CD4-positive, CD25-positive, alpha-beta regulatory T cell (primary cell): ENCODE data around the gene LGR6. TPM values are rescaled to one million over a fixed set of nuclear protein-coding genes. Genes with fewer than 3 reads are reported as not detected.
A peak's percentile ranks its signal among the peaks of the same experiment; 100 is the strongest.

Source experiments
- ATAC-seq, 2 donors: fragments of 150-1000 bp; cut with Tn5 transposase; one replicate each; pipeline ENCODE4 v1.10.0; 2021; ENCODE audit warnings: low read depth in 2 of 2, moderate number of reproducible peaks in 2 of 2, moderate library complexity in 1 of 2
- DNase-seq, 3 donors: peaks; one replicate each; pipeline versions ENCODE4 v3.0.0 to v3.0.0-alpha.2; 2012 to 2022; ENCODE audit warnings: mixed read lengths in 1 of 3
- H3K27ac ChIP-seq: one replicate; pipeline ENCODE4 v1.7.0; 2013; ENCODE audit warnings: mild to moderate bottlenecking, low read length; ENCODE audit not compliant: insufficient read depth, poor library complexity, severe bottlenecking
- H3K27me3 ChIP-seq: one replicate; pipeline ENCODE4 v1.7.0; 2013; ENCODE audit warnings: low read length; ENCODE audit not compliant: control insufficient read depth, insufficient read depth
- H3K36me3 ChIP-seq: one replicate; pipeline ENCODE4 v1.7.0; 2013; ENCODE audit warnings: mild to moderate bottlenecking, low read length, moderate library complexity; ENCODE audit not compliant: control insufficient read depth, insufficient read depth
- H3K4me1 ChIP-seq: 2 replicates; pipeline ENCODE4 v1.7.0; 2013; ENCODE audit warnings: mild to moderate bottlenecking, low read length; ENCODE audit not compliant: insufficient read depth, control insufficient read depth, poor library complexity, severe bottlenecking
- H3K4me3 ChIP-seq: one replicate; pipeline ENCODE4 v1.7.0; 2013; ENCODE audit warnings: low read depth, mild to moderate bottlenecking, low read length, moderate library complexity
- H3K9me3 ChIP-seq, 2 experiments: 1 replicate in 1 of 2; 2 replicates in 1 of 2; pipeline ENCODE4 v1.7.0; 2013; ENCODE audit warnings: low read length in 2 of 2, mild to moderate bottlenecking in 1 of 2, moderate library complexity in 1 of 2; ENCODE audit not compliant: control insufficient read depth in 2 of 2
- H3K27ac Mint-ChIP-seq, 3 donors: one replicate each; pipeline ENCODE4 v1.8.0; 2020 to 2022; ENCODE audit warnings: mild to moderate bottlenecking in 3 of 3, mixed read lengths in 3 of 3, moderate library complexity in 2 of 3
- H3K27me3 Mint-ChIP-seq: one replicate; pipeline ENCODE4 v1.8.0; 2022; ENCODE audit warnings: mild to moderate bottlenecking, mixed read lengths
- H3K36me3 Mint-ChIP-seq: one replicate; pipeline ENCODE4 v1.8.0; 2020; ENCODE audit warnings: mixed read lengths
- H3K4me1 Mint-ChIP-seq, 4 donors: one replicate each; pipeline ENCODE4 v1.8.0; 2020 to 2022; ENCODE audit warnings: mixed read lengths in 4 of 4, mild to moderate bottlenecking in 1 of 4
- H3K4me3 Mint-ChIP-seq, 4 donors: one replicate each; pipeline ENCODE4 v1.8.0; 2020 to 2022; ENCODE audit warnings: mild to moderate bottlenecking in 4 of 4, mixed read lengths in 4 of 4, moderate library complexity in 3 of 4
- H3K9me3 Mint-ChIP-seq, 7 donors: one replicate each; pipeline ENCODE4 v1.8.0; 2020 to 2022; ENCODE audit warnings: mixed read lengths in 7 of 7, mild to moderate bottlenecking in 3 of 7, moderate library complexity in 2 of 7
- polyA plus RNA-seq, 4 donors: library from polyadenylated mRNA; unstranded; fragments of 300-500 nt; fragmentation: Illumina TruSeq; gene quantifications; one replicate each; pipeline ENCODE4 v1.2.3, GENCODE V29; 2021
- total RNA-seq: library from RNA; stranded (reverse); gene quantifications from one replicate; pipeline ENCODE4 v1.2.3, GENCODE V29; 2022

LGR6 gene
- total and polyA plus RNA-seq, 5 donors from 2014 or later: 0.16 to 0.87 (median 0.30) TPM

DNA sequence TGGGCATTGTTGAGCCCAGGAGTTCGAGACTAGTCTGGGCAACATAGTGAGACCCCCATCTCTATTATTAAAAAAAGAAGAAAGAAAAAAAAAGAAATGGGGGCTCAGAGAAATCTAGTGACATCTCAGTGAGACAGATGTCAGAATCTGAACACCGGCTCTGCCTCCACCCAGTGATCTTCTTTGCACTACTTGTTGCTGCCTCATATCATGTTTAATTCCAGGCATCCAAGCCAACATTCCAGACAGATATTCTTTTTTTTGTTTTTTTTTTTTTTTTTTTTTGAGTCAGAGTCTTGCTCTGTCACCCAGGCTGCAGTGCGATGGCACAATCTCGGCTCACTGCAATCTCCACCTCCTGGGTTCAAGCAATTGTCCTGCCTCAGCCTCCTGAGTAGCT lies 44.0 kb upstream of the LGR6 start:
- H3K27me3 Mint-ChIP-seq: no peaks in the 10 kb centered on the region
- H3K4me3 Mint-ChIP-seq: no peak overlapping the region
- Histone ChIP-seq H3K27ac (no peak overlapping the region), H3K36me3 (peaks cover 64% of the 10 kb centered on the region), H3K27me3 (no peaks in the 10 kb centered on the region), H3K4me1 (peaks cover 9% of the 10 kb centered on the region), H3K9me3 (no peaks in the 10 kb centered on the region), H3K4me3 (no peak overlapping the region)
- peak overlapping the region in 2 of 3 donors; percentile 8 to 20 for H3K27ac Mint-ChIP-seq
- no peaks in the 10 kb centered on the region for H3K9me3 Mint-ChIP-seq
- no peak for DNase-seq
- ATAC-seq: no peak
- peaks cover 21% of the 10 kb centered on the region for H3K36me3 Mint-ChIP-seq
- peaks cover 6 to 18% (median 16%) of the 10 kb centered on the region in 4 donors for H3K4me1 Mint-ChIP-seq

DNA sequence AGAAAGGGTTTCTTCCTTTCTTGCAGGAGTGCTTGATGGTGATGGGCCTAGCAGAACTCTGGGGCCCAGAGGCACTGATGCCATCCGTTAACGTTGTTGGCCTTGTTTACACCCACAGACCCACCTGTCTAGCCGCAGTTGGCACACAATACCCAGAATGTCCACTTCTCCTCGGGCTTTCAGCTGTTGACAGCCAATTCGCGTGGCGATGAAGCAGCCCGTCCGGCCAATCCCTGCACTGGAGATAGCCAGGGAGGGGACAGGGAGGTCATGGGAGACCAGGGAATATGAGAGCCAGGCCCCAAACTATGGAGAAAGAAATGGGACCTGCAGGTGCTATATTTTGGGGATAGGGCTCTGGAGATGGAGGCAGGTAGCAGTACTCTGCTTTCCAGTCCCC lies 43.4 kb upstream of the LGR6 start:
- Mint-ChIP-seq H3K4me3 (peak overlapping the region in 1 of 4 donors; percentile 27), H3K4me1 (peaks cover 10 to 22% (median 20%) of the 10 kb centered on the region in 4 donors)
- ATAC-seq: no peak

GRCh38 chr1:202150602-202151001 lies 43.0 kb upstream of the LGR6 start:
- no peaks in the 10 kb centered on the region for H3K27me3 ChIP-seq
- peaks cover 26% of the 10 kb centered on the region for H3K36me3 Mint-ChIP-seq

More for the DNA sequence above, 43.4 kb upstream of the LGR6 start:
- Mint-ChIP-seq H3K27ac (peak overlapping the region in 1 of 3 donors; percentile 79), H3K27me3 (no peaks in the 10 kb centered on the region), H3K9me3 (no peaks in the 10 kb centered on the region), H3K36me3 (peaks cover 26% of the 10 kb centered on the region)
- H3K4me3 ChIP-seq: no peak overlapping the region
- no peak for DNase-seq
- no peak overlapping the region for H3K27ac ChIP-seq
- no peaks in the 10 kb centered on the region for H3K27me3 ChIP-seq
- no peaks in the 10 kb centered on the region for H3K9me3 ChIP-seq
- H3K36me3 ChIP-seq: peaks cover 71% of the 10 kb centered on the region
- H3K4me1 ChIP-seq: peaks cover 12% of the 10 kb centered on the region

GRCh38 chr1:202151045-202151444 lies 42.6 kb upstream of the LGR6 start:
- no peaks in the 10 kb centered on the region for H3K9me3 Mint-ChIP-seq
- peak overlapping the region in 2 of 3 donors; percentile 76 to 79 for H3K27ac Mint-ChIP-seq
- peaks cover 15% of the 10 kb centered on the region for H3K4me1 ChIP-seq
- H3K36me3 ChIP-seq: peaks cover 79% of the 10 kb centered on the region
- ATAC-seq (no peak), DNase-seq (no peak)
- H3K36me3 Mint-ChIP-seq: peaks cover 28% of the 10 kb centered on the region
- no peaks in the 10 kb centered on the region for H3K9me3 ChIP-seq
- H3K4me3 Mint-ChIP-seq: peak overlapping the region in 2 of 4 donors; percentile 34 to 47
- peaks cover 9 to 24% (median 19%) of the 10 kb centered on the region in 4 donors for H3K4me1 Mint-ChIP-seq
- H3K27me3 ChIP-seq: no peaks in the 10 kb centered on the region
- H3K4me3 ChIP-seq: no peak overlapping the region
- H3K27ac ChIP-seq: no peak overlapping the region
- H3K27me3 Mint-ChIP-seq: no peaks in the 10 kb centered on the region

More at GRCh38 chr1:202150602-202151001, 43.0 kb upstream of the LGR6 start:
- Mint-ChIP-seq H3K27ac (peak overlapping the region in 2 of 3 donors; percentile 76 to 79), H3K4me1 (peaks cover 5 to 22% (median 17%) of the 10 kb centered on the region in 4 donors), H3K27me3 (no peaks in the 10 kb centered on the region), H3K4me3 (no peak overlapping the region), H3K9me3 (no peaks in the 10 kb centered on the region)
- no peak overlapping the region for H3K4me3 ChIP-seq
- ATAC-seq (no peak), DNase-seq (no peak)
- H3K36me3 ChIP-seq: peaks cover 75% of the 10 kb centered on the region
- no peaks in the 10 kb centered on the region for H3K9me3 ChIP-seq
- peaks cover 12% of the 10 kb centered on the region for H3K4me1 ChIP-seq
- H3K27ac ChIP-seq: no peak overlapping the region

DNA sequence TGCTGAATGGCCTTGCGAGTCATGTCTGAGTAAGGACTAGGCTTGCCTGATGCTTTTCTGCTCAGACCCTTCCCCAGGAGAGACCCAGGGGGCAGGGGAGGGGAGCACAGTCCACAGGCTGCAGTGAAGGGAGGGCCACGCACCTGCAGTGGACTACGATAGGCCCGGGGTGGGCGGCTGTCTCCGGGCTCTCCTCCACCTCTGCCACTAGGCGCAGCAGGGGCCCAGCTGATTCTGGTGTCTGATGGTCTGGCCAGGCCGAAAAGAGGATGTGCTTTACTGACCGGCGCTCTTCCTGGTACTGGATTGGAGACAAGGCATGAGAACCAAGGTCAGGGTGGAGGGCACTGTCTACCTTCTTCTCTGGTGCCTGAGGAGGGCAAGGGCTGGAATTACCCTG lies 41.2 kb upstream of the LGR6 start:
- ATAC-seq (no peak), DNase-seq (no peak)
- Mint-ChIP-seq H3K4me1 (peaks cover 12 to 36% (median 26%) of the 10 kb centered on the region in 4 donors), H3K36me3 (peaks cover 31% of the 10 kb centered on the region), H3K27me3 (no peaks in the 10 kb centered on the region), H3K4me3 (no peak overlapping the region), H3K9me3 (no peaks in the 10 kb centered on the region), H3K27ac (no peak overlapping the region)
- no peak overlapping the region for H3K4me3 ChIP-seq
- H3K4me1 ChIP-seq: peaks cover 29% of the 10 kb centered on the region
- H3K27ac ChIP-seq: no peak overlapping the region
- H3K9me3 ChIP-seq: no peaks in the 10 kb centered on the region
- H3K36me3 ChIP-seq: peaks cover 87% of the 10 kb centered on the region
- H3K27me3 ChIP-seq: no peaks in the 10 kb centered on the region

DNA sequence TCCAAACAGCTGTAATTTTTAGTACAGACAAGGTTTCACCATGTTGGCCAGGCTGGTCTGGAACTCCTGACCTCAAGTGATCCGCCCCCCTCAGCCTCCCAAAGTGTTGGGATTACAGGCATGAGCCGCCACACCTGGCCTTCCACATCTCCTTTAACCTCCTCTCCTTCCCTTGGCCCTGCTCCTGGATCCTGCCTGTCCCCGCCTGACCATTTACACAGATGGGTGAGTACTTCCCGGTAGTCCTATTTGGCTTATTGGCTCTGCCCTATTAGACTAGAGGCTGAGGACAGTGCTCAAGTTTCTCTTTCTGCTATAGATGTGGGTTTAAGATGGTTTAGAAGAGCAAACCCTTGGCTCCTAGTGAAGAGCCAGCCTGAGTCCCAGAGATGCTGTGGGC lies 40.3 kb upstream of the LGR6 start:
- Histone ChIP-seq H3K4me1 (peaks cover 38% of the 10 kb centered on the region), H3K27ac (no peak overlapping the region), H3K9me3 (no peaks in the 10 kb centered on the region), H3K4me3 (no peak overlapping the region), H3K36me3 (peaks cover 85% of the 10 kb centered on the region), H3K27me3 (no peaks in the 10 kb centered on the region)
- Mint-ChIP-seq H3K36me3 (peaks cover 28% of the 10 kb centered on the region), H3K27me3 (no peaks in the 10 kb centered on the region), H3K9me3 (no peaks in the 10 kb centered on the region), H3K4me1 (peaks cover 12 to 40% (median 34%) of the 10 kb centered on the region in 4 donors), H3K4me3 (no peak overlapping the region), H3K27ac (peak overlapping the region in 2 of 3 donors; percentile 61 to 85)
- ATAC-seq (no peak), DNase-seq (no peak)

DNA sequence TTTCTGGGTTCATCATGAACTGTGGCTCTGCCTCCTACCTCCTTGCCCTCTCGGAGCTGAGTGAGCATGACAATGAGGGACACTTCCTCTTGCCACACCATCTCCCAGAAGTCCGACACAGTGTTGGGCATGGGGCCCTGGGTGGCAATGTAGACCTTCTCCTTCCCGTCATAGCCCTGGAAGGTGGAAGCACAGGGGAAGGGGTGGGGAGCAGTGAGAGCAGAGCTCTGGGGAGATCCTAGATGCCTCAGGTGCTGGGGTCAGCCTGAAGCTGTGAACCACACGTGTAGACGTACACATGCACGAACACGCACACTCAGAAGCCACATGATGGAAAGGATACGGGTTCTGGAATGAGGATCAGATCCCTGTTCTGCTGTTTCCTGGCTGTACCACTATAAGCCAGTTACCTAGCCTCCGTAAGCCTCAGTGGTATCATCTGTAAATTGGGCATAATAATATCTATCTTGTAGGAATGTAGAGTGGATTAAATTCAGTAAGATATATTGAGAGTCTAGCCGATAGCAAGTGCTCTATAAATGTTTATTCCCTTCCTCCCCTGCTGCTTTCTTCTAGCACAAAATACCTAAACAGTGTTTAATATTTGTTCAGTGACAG lies 39.3 kb upstream of the LGR6 start:
- Mint-ChIP-seq H3K4me1 (peaks cover 12 to 50% (median 40%) of the 10 kb centered on the region in 4 donors), H3K27me3 (no peaks in the 10 kb centered on the region), H3K9me3 (no peaks in the 10 kb centered on the region), H3K27ac (peak overlapping the region; percentile 64 to 86 (median 84)), H3K4me3 (peak overlapping the region in 2 of 4 donors; percentile 63 to 90), H3K36me3 (peaks cover 28% of the 10 kb centered on the region)
- Histone ChIP-seq H3K27me3 (no peaks in the 10 kb centered on the region), H3K9me3 (no peaks in the 10 kb centered on the region), H3K4me3 (peak overlapping the region; percentile 35), H3K4me1 (peaks cover 47% of the 10 kb centered on the region), H3K36me3 (peaks cover 76% of the 10 kb centered on the region), H3K27ac (peak overlapping the region; percentile 73)
- ATAC-seq (no peak), DNase-seq (no peak)
